Ovary (tissue), 9 donors: ENCODE measurements around the gene TM9SF4. TPM values are rescaled to one million over a fixed set of nuclear protein-coding genes. Genes with fewer than 3 reads are reported as not detected.

ENCODE experiments used
- DNase-seq, 5 donors: peaks; one replicate each; pipeline ENCODE4 v3.0.0-alpha.2; 2019 to 2020
- H3K27ac ChIP-seq, 2 donors: fragments of 200-600 bp; one replicate each; pipeline versions ENCODE4 v1.5.1 to v1.8.0; 2019 to 2022
- H3K27me3 ChIP-seq: fragments of 200-600 bp; one replicate; pipeline ENCODE4 v1.8.0; 2022
- H3K36me3 ChIP-seq: fragments of 200-600 bp; sonication (generic); one replicate; pipeline ENCODE4 v1.5.1; 2019
- H3K4me1 ChIP-seq: one replicate; pipeline ENCODE4 v1.8.1; 2013; ENCODE audit warnings: mild to moderate bottlenecking, moderate library complexity; ENCODE audit not compliant: insufficient read depth
- H3K4me3 ChIP-seq: fragments of 200-600 bp; sonication (generic); one replicate; pipeline ENCODE4 v1.5.1; 2017
- H3K9me3 ChIP-seq, 2 donors: fragments of 200-600 bp in 1 of 2; sonication (generic) in 1 of 2; one replicate each; pipeline versions ENCODE4 v1.5.1 to v1.8.1; 2013 to 2019; ENCODE audit warnings: mild to moderate bottlenecking in 1 of 2, moderate library complexity in 1 of 2
- CTCF ChIP-seq, 3 donors: fragments of 450-650 bp in 2 of 3; fragments of 200-600 bp in 1 of 3; IDR thresholded peaks; one replicate each; pipeline versions ENCODE4 v1.5.1 to v1.8.0; 2016 to 2022; ENCODE audit warnings: antibody characterized with exemption in 3 of 3, mild to moderate bottlenecking in 1 of 3
- EP300 ChIP-seq: sonication (generic); formaldehyde crosslinking; IDR thresholded peaks from one replicate; pipeline ENCODE4 v1.6.1; 2017; ENCODE audit warnings: antibody characterized with exemption
- POLR2A ChIP-seq: fragments of 450-650 bp; IDR thresholded peaks from one replicate; pipeline ENCODE4 v1.6.1; 2017; ENCODE audit warnings: antibody characterized with exemption, mild to moderate bottlenecking, moderate library complexity
- WGBS, 3 donors: extraction: QIAGEN DNeasy Blood & Tissue Kit in 1 of 3; methylation state at CpG; one replicate each; pipeline versions ENCODE4 v1.1.5 to v1.1.7; 2013 to 2017; 5-methylcytosine and 5-hydroxymethylcytosine counted together
- intact Hi-C, 4 donors: fragments of 100-400 bp; cut with DNase I; formaldehyde crosslinking; loops; one replicate each; pipeline versions ENCODE4 v1.11.0 to v1.15.1; 2022 to 2023
- polyA plus RNA-seq, 2 donors: library from polyadenylated mRNA; stranded (reverse); fragments of 200-250 nt in 1 of 2; fragments of 350-450 nt in 1 of 2; fragmentation: Illumina TruSeq in 1 of 2; extraction: RNeasy Lipid Tissue Mini Kit (QIAGEN cat#74804) in 1 of 2; gene quantifications; one replicate each; pipeline ENCODE4 v1.2.3, GENCODE V29; 2013 to 2014
- total RNA-seq, 7 donors: library from RNA; depleted of rRNA in 2 of 7; stranded (reverse); fragments of >200 nt in 2 of 7; fragmentation: NEBNext Ultra II Directional in 3 of 7; extraction: Animal tissue kit (Norgen Biotek cat#: 25700) in 3 of 7; gene quantifications; one replicate each; pipeline versions ENCODE4 v1.1.0 to v1.2.4, GENCODE V29; 2016 to 2023
- donor health status: DM: no; HTN: no; CAD: no; lungs with moderate emphysema.
- donor health status: DM: no; HTN: no; CAD: no.
- donor health status: Bipolar disorder and iron deficiency.
- donor health status: DM: yes; HTN: yes; CAD: no.
- donor health status: DM: no; HTN: no; CAD: no.
- donor health status: DM: yes; HTN: yes; CAD: no.

TM9SF4 gene
- total and polyA plus RNA-seq, 9 donors, result 16.2 to 51.0 (median 37.2) TPM

GRCh38 chr20:32188376-32189122, 79.0 kb downstream of the TM9SF4 start:
- Histone ChIP-seq H3K27ac (no peak overlapping the region), H3K4me1 (peaks cover 19% of the 10 kb centered on the region), H3K4me3 (peak overlapping the region; percentile 38), H3K36me3 (no peaks in the 10 kb centered on the region), H3K9me3 (no peaks in the 10 kb centered on the region), H3K27me3 (no peaks in the 10 kb centered on the region)
- 96 to 97% (median 96%) methylated on average over 17 of the region's 17 CpGs for WGBS, 3 donors
- intact Hi-C loops, result no loop called here
- TF ChIP-seq EP300, result no peak
- no peak for TF ChIP-seq POLR2A
- TF ChIP-seq CTCF (IDR thresholded peaks at IDR 0.05), result no peak
- peak in 1 of 5 donors; percentile 38 for DNase-seq

GRCh38 chr20:32189123-32189410, 79.6 kb downstream of the TM9SF4 start:
- TF ChIP-seq POLR2A, result no peak
- no peak for TF ChIP-seq CTCF (IDR thresholded peaks at IDR 0.05)
- TF ChIP-seq EP300, result no peak
- no peaks in the 10 kb centered on the region for H3K36me3 ChIP-seq
- intact Hi-C loops, result no loop called here
- no peaks in the 10 kb centered on the region for H3K9me3 ChIP-seq
- H3K27ac ChIP-seq, result peak overlapping the region in 1 of 2 donors; percentile 88
- peak overlapping the region; percentile 38 for H3K4me3 ChIP-seq
- no peak for DNase-seq
- no peaks in the 10 kb centered on the region for H3K27me3 ChIP-seq
- 88 to 95% (median 89%) methylated on average over 8 to 9 of the region's 9 CpGs for WGBS, 3 donors
- peaks cover 19% of the 10 kb centered on the region for H3K4me1 ChIP-seq

GRCh38 chr20:32189691-32190615, 80.4 kb downstream of the TM9SF4 start:
- Histone ChIP-seq H3K27ac (peak overlapping the region; percentile 88 to 97), H3K36me3 (no peaks in the 10 kb centered on the region), H3K4me1 (peaks cover 19% of the 10 kb centered on the region), H3K27me3 (no peaks in the 10 kb centered on the region), H3K9me3 (no peaks in the 10 kb centered on the region), H3K4me3 (peak overlapping the region; percentile 38)
- TF ChIP-seq CTCF (IDR thresholded peaks at IDR 0.05), result no peak
- no peak for TF ChIP-seq EP300
- TF ChIP-seq POLR2A, result no peak
- peak; percentile 42 to 65 (median 53) for DNase-seq
- intact Hi-C loops, result loop anchor here in 1 of 4 donors (10.0 kb wide), 1 partner anchor 85 kb away; the partner anchor contains the start of gene TM9SF4
- WGBS, 3 donors, result 1 to 2% (median 2%) methylated on average over 68 to 88 of the region's 88 CpGs

- no peak for DNase-seq
- intact Hi-C loops, result loop anchor here in 1 of 4 donors (10.0 kb wide), 1 partner anchor 86 kb away; the partner anchor contains the start of gene TM9SF4
- peak overlapping the region; percentile 38 for H3K4me3 ChIP-seq
- no peaks in the 10 kb centered on the region for H3K27me3 ChIP-seq
- H3K36me3 ChIP-seq, result no peaks in the 10 kb centered on the region
- peak overlapping the region; percentile 88 to 97 for H3K27ac ChIP-seq
- H3K4me1 ChIP-seq, result peaks cover 19% of the 10 kb centered on the region
- no peaks in the 10 kb centered on the region for H3K9me3 ChIP-seq
- TF ChIP-seq CTCF (IDR thresholded peaks at IDR 0.05) (no peak), POLR2A (no peak), EP300 (no peak)
- WGBS, 3 donors, result 33 to 40% (median 33%) methylated on average over 14 of the region's 14 CpGs
Observed at GRCh38 chr20:32190616-32191415, 81.3 kb downstream of the TM9SF4 start.
